Psoas muscle (tissue), 8 donors: ENCODE results near the gene MORN5. TPM values are rescaled to one million over a fixed set of nuclear protein-coding genes. Genes with fewer than 3 reads are reported as not detected.

Source experiments
- ATAC-seq, 4 donors: fragments of 200-7000 bp; cut with Tn5 transposase; one replicate each; pipeline ENCODE4 v1.9.1; 2020; ENCODE audit warnings: moderate library complexity in 3 of 4, mild to moderate bottlenecking in 2 of 4
- DNase-seq, 2 donors: peaks; one replicate each; pipeline ENCODE4 v3.0.0-alpha.2; 2020
- H3K27ac ChIP-seq: fragments of 200-600 bp; one replicate; pipeline ENCODE4 v1.8.0; 2022
- H3K27me3 ChIP-seq, 3 donors: fragments of 200-600 bp in 1 of 3; one replicate each; pipeline versions ENCODE4 v1.6.1 to v1.8.0; 2013 to 2022; ENCODE audit warnings: low read length in 2 of 3, mild to moderate bottlenecking in 2 of 3, moderate library complexity in 1 of 3; ENCODE audit not compliant: insufficient read depth in 3 of 3
- H3K36me3 ChIP-seq, 2 donors: fragments of 200-600 bp in 1 of 2; one replicate each; pipeline versions ENCODE4 v1.6.1 to v1.8.0; 2013 to 2022; ENCODE audit warnings: low read depth in 1 of 2, mild to moderate bottlenecking in 1 of 2, moderate library complexity in 1 of 2; ENCODE audit not compliant: insufficient read depth in 1 of 2
- H3K4me1 ChIP-seq: fragments of 200-600 bp; one replicate; pipeline ENCODE4 v1.8.0; 2022
- H3K4me3 ChIP-seq: fragments of 200-600 bp; one replicate; pipeline ENCODE4 v1.8.0; 2022; ENCODE audit warnings: mild to moderate bottlenecking
- H3K9me3 ChIP-seq: fragments of 200-600 bp; one replicate; pipeline ENCODE4 v1.8.0; 2022
- CTCF ChIP-seq: fragments of 200-600 bp; IDR thresholded peaks from one replicate; pipeline ENCODE4 v1.8.0; 2022; ENCODE audit warnings: antibody characterized with exemption
- WGBS, 3 donors: extraction: QIAGEN DNeasy Blood & Tissue Kit; methylation state at CpG; one replicate each; pipeline versions ENCODE4 v1.1.6 to v1.1.7; 2013; 5-methylcytosine and 5-hydroxymethylcytosine counted together
- intact Hi-C, 2 donors: fragments of 100-400 bp; cut with DNase I; formaldehyde crosslinking; loops; one replicate each; pipeline versions ENCODE4 v1.11.0 to v1.14.2; 2022
- polyA plus RNA-seq, 3 donors: library from polyadenylated mRNA; stranded (reverse); fragments of 200-250 nt; gene quantifications; one replicate each; pipeline ENCODE4 v1.2.3, GENCODE V29; 2013
- total RNA-seq, 4 donors: library from RNA; stranded (reverse); fragmentation: NEBNext Ultra II Directional in 2 of 4; extraction: Animal tissue kit (Norgen Biotek cat#: 25700) in 2 of 4; gene quantifications; one replicate each; pipeline versions ENCODE4 v1.2.1 to v1.2.4, GENCODE V29; 2021 to 2023
- donor health status: healthy with polysubstance abuse.
- donor health status: DM: no; HTN: no; CAD: no; lungs with moderate emphysema.
- donor health status: Bipolar disorder and iron deficiency.
- donor health status: healthy.
- donor health status: DM: yes; HTN: yes; CAD: no.
- donor health status: DM: no; HTN: no; CAD: no.
- donor health status: DM: no; HTN: no; CAD: no.
- donor health status: DM: yes; HTN: yes; CAD: no.

The MORN5 gene
- total and polyA plus RNA-seq, 7 donors, result not detected

- no peaks in the 10 kb centered on the region for H3K9me3 ChIP-seq
- no peaks in the 10 kb centered on the region for H3K4me1 ChIP-seq
- no peaks in the 10 kb centered on the region for H3K27me3 ChIP-seq
- intact Hi-C loops, result no loop called here
- DNase-seq (no peak), ATAC-seq (no peak)
- no peak for TF ChIP-seq CTCF
- no peak overlapping the region for H3K4me3 ChIP-seq
- 71 to 76% (median 74%) methylated on average over 10 of the region's 10 CpGs for WGBS, 3 donors
- peaks cover 7 to 20% of the 10 kb centered on the region in 2 donors for H3K36me3 ChIP-seq
- H3K27ac ChIP-seq, result no peak overlapping the region
These were observed 21.0 kb upstream of the MORN5 start for GRCh38 chr9:122138560-122139268.

GRCh38 chr9:122140368-122141193, 19.1 kb upstream of the MORN5 start:
- DNase-seq (no peak), ATAC-seq (no peak)
- peak overlapping the region; percentile 31 for H3K27ac ChIP-seq
- 73 to 83% (median 74%) methylated on average over 8 of the region's 8 CpGs for WGBS, 3 donors
- no peaks in the 10 kb centered on the region for H3K4me1 ChIP-seq
- H3K27me3 ChIP-seq, result no peaks in the 10 kb centered on the region
- intact Hi-C loops, result no loop called here
- TF ChIP-seq CTCF, result no peak
- no peaks in the 10 kb centered on the region for H3K9me3 ChIP-seq
- no peak overlapping the region for H3K4me3 ChIP-seq
- H3K36me3 ChIP-seq, result peaks cover 7 to 39% of the 10 kb centered on the region in 2 donors

GRCh38 chr9:122141671-122142070, 18.0 kb upstream of the MORN5 start:
- no peaks in the 10 kb centered on the region for H3K9me3 ChIP-seq
- no peak for TF ChIP-seq CTCF
- H3K4me3 ChIP-seq, result no peak overlapping the region
- no peaks in the 10 kb centered on the region for H3K27me3 ChIP-seq
- ATAC-seq (no peak), DNase-seq (no peak)
- WGBS, 3 donors, result 56 to 61% (median 61%) methylated on average over 5 of the region's 5 CpGs
- intact Hi-C loops, result no loop called here
- no peaks in the 10 kb centered on the region for H3K4me1 ChIP-seq
- peaks cover 7 to 49% of the 10 kb centered on the region in 2 donors for H3K36me3 ChIP-seq
- H3K27ac ChIP-seq, result peak overlapping the region; percentile 31

- Histone ChIP-seq H3K27me3 (no peaks in the 10 kb centered on the region), H3K4me3 (no peak overlapping the region), H3K36me3 (peaks cover 11 to 66% of the 10 kb centered on the region in 2 donors), H3K9me3 (no peaks in the 10 kb centered on the region), H3K4me1 (no peaks in the 10 kb centered on the region), H3K27ac (no peak overlapping the region)
- DNase-seq (no peak), ATAC-seq (no peak)
- no peak for TF ChIP-seq CTCF
- 64 to 84% (median 69%) methylated on average over 1 of the region's 1 CpG for WGBS, 3 donors
- intact Hi-C loops, result no loop called here
These were observed 16.4 kb upstream of the MORN5 start for GRCh38 chr9:122143296-122143695.
